SU-DHL-6 (cell line): ENCODE measurements around the gene CNTROB.

Experiments
- H2AFZ ChIP-seq: fragments of 200-600 bp; sonication (generic); 2 replicates; pipeline ENCODE4 v1.6.1; 2014; ENCODE audit warnings: low read depth, mild to moderate bottlenecking, moderate library complexity, mixed read lengths, antibody characterized with exemption, low read length; ENCODE audit not compliant: severe bottlenecking
- H3F3A ChIP-seq: fragments of 200-600 bp; shearing (Covaris generic); 2 replicates; pipeline ENCODE4 v1.6.0; 2016; ENCODE audit warnings: antibody characterized with exemption, mild to moderate bottlenecking; ENCODE audit not compliant: insufficient read depth
- H3K27ac ChIP-seq: fragments of 200-600 bp; sonication (generic); 2 replicates; pipeline ENCODE4 v1.5.1; 2016; ENCODE audit warnings: low read depth, mild to moderate bottlenecking, low read length, moderate library complexity, mixed read lengths
- H3K27me3 ChIP-seq: fragments of 200-600 bp; sonication (generic), shearing (Covaris generic); 2 replicates; pipeline ENCODE4 v1.6.0; 2014; ENCODE audit warnings: mild to moderate bottlenecking, low read length
- H3K36me3 ChIP-seq: fragments of 200-600 bp; sonication (generic); 2 replicates; pipeline ENCODE4 v1.6.1; 2014; ENCODE audit warnings: mild to moderate bottlenecking, low read length, mixed read lengths
- H3K4me2 ChIP-seq: fragments of 300-600, 200-600 bp; shearing (Covaris generic), sonication (generic); 2 replicates; pipeline ENCODE4 v1.6.0; 2014; ENCODE audit warnings: low read length, low read depth, mild to moderate bottlenecking; ENCODE audit not compliant: poor library complexity, severe bottlenecking
- H3K4me3 ChIP-seq: fragments of 200-600 bp; sonication (generic); 2 replicates; pipeline ENCODE4 v1.5.1; 2014; ENCODE audit warnings: antibody characterized with exemption, low read length, mild to moderate bottlenecking, mixed read lengths; ENCODE audit not compliant: insufficient read depth, poor library complexity, severe bottlenecking
- H3K79me2 ChIP-seq: fragments of 200-600 bp; sonication (generic); 2 replicates; pipeline ENCODE4 v1.6.1; 2014; ENCODE audit warnings: mild to moderate bottlenecking, low read length, moderate library complexity; ENCODE audit not compliant: insufficient read depth
- H3K9ac ChIP-seq: fragments of 200-600 bp; sonication (generic); 2 replicates; pipeline ENCODE4 v1.7.0; 2014; ENCODE audit warnings: mild to moderate bottlenecking, low read length
- H3K9me2 ChIP-seq: fragments of 200-600 bp; sonication (generic); replicated peaks from 2 replicates; pipeline ENCODE4 v1.6.1; 2014; ENCODE audit warnings: low read length; ENCODE audit not compliant: insufficient read depth
- H3K9me3 ChIP-seq: fragments of 200-600 bp; sonication (generic); 2 replicates; pipeline ENCODE4 v1.6.1; 2014; ENCODE audit warnings: low read length, mixed read lengths; ENCODE audit not compliant: insufficient read depth
- H4K20me1 ChIP-seq: fragments of 200-600 bp; sonication (generic); 2 replicates; pipeline ENCODE4 v1.6.1; 2014; ENCODE audit warnings: low read depth, mild to moderate bottlenecking, antibody characterized with exemption, low read length, moderate library complexity, mixed read lengths
- CTCF ChIP-seq: fragments of 200-600 bp; sonication (generic); IDR thresholded peaks from one replicate; pipeline ENCODE4 v1.5.1; 2017; ENCODE audit warnings: antibody characterized with exemption, mild to moderate bottlenecking, low read length, moderate library complexity; ENCODE audit not compliant: insufficient read depth, poor library complexity, severe bottlenecking
- EZH2phosphoT487 ChIP-seq: fragments of 200-600 bp; sonication (generic), shearing (Covaris generic); conservative IDR thresholded peaks from 2 replicates; pipeline ENCODE4 v1.6.1; 2018; ENCODE audit warnings: mild to moderate bottlenecking, antibody characterized with exemption, low read length, moderate library complexity, mixed read lengths

CNTROB gene

GRCh38 chr17:7884581-7885366 lies 47.2 kb upstream of the CNTROB start:
- Histone ChIP-seq H3K36me3 (no peaks in the 10 kb centered on the region), H3K9me2 (no peaks in the 10 kb centered on the region), H3K9me3 (no peaks in the 10 kb centered on the region), H3K9ac (peak overlapping the region; percentile 85), H3F3A (peaks cover 54% of the 10 kb centered on the region), H3K4me3 (peak overlapping the region; percentile 77), H3K79me2 (peaks cover 49% of the 10 kb centered on the region), H3K27me3 (no peaks in the 10 kb centered on the region), H2AFZ (no peak overlapping the region), H4K20me1 (no peaks in the 10 kb centered on the region), H3K4me2 (peak overlapping the region; percentile 96), H3K27ac (peak overlapping the region; percentile 85)
- no peak for TF ChIP-seq CTCF
- TF ChIP-seq EZH2phosphoT487 = no peak

DNA sequence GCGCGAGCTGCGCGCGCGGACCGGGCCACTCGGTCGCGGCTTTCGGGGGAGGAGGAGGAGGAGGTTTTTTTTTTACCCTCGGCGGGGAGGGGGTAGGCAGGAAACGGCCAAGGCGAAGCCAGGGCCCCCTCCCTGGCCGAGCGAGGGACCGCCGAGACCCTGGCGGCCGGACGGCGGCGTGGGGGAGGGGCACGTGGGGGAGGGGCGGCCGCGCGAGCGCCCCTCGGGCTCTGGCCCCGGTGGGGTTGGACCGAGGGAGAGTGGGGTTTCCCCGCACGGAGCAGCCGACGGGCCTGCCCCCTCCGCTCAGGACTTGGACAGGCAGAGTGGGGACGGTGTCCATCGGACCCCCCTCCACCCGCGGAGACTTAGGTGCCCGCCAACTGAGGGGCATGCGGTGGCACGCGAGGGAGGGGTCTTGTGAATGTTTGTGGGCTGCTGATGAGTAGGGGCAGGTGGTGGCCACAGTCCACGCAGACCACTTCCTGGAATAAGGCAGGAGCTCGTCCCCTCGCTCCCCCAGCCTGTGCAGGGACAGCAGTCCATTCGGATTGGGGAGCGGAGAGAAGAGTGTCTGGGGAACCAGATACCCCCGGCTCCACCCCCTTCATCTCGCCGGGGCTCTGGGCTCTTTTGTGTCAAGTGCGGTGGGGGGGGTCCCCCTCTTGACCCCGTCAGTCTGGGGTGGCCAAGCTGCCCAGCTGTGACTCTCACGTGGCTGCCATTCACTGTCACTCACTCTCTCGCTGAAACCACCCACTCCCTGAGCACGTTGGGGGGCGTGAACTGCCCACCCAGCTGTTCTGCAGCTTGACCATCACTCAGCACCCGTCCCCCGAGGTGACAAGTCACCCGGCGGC lies 46.4 kb upstream of the CNTROB start:
- Histone ChIP-seq H3K27ac (peak overlapping the region; percentile 85), H2AFZ (peak overlapping the region; percentile 28), H3K4me2 (peak overlapping the region; percentile 86), H3K9me3 (no peaks in the 10 kb centered on the region), H3K27me3 (no peaks in the 10 kb centered on the region), H3K4me3 (peak overlapping the region; percentile 77), H3K9me2 (no peaks in the 10 kb centered on the region), H3K79me2 (peaks cover 49% of the 10 kb centered on the region), H3F3A (peaks cover 46% of the 10 kb centered on the region), H3K9ac (peak overlapping the region; percentile 85), H4K20me1 (no peaks in the 10 kb centered on the region), H3K36me3 (no peaks in the 10 kb centered on the region)
- TF ChIP-seq CTCF (no peak), EZH2phosphoT487 (no peak)

DNA sequence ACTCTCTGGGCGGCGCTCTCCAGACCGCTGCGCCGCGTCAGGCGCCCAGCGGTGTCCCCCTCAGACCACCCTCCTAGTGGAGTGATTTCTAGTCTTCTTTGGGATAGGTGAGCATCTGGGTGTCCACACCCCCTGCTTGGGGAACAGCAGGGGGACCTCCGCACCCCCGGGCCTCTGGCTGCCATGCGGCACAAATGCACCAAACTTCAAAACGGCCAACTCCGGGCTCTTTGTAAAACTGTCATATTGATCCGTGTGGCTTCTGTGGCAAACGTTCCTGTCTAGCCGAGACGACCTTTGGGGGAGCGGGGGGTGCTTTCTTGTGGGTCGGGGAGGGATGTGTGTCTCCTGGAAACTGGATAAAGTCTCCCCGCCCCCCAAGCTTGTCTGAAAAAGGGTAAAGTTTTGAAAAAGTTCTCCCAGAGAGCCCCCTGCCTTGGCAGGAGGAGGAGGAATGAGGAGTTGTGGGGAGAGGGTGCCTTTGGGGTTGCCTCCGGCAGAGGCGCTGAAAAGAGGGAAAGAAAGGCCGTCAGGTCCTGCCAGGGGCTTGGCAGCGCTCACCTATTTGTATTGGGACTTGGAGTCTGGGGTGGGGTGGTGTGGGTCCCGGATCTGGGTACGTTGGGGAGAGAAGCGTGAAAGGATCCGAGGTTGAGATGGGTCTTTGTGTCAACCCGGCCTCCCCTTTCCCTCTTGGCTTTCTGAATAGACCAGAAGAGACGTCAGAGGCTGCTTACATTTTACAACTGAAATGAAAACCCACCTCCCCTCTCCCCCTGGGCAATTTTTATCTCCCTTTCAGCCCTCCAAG lies 45.6 kb upstream of the CNTROB start:
- Histone ChIP-seq H3K27ac (peak overlapping the region; percentile 85), H3K36me3 (no peaks in the 10 kb centered on the region), H3K27me3 (no peaks in the 10 kb centered on the region), H3K9ac (peak overlapping the region; percentile 85), H3K9me2 (no peaks in the 10 kb centered on the region), H2AFZ (no peak overlapping the region), H4K20me1 (no peaks in the 10 kb centered on the region), H3K9me3 (no peaks in the 10 kb centered on the region), H3K4me3 (peak overlapping the region; percentile 77), H3F3A (peaks cover 38% of the 10 kb centered on the region), H3K79me2 (peaks cover 49% of the 10 kb centered on the region), H3K4me2 (peak overlapping the region; percentile 86)
- TF ChIP-seq CTCF = no peak
- TF ChIP-seq EZH2phosphoT487 = no peak
